Stimulated activated CD8-positive, alpha-beta memory T cell treated with anti-CD3 and anti-CD28 coated beads, Interleukin-7, amount 100 ng/mL, for 1 hour (primary cell): ENCODE measurements around the gene OR1F1.
A peak's percentile ranks its signal among the peaks of the same experiment; 100 is the strongest.
"Not testable (repeated sequence)": the region's sequence is repeated elsewhere in the genome, so short reads cannot be mapped to it uniquely, and the experiment has no call there.

ENCODE experiments used
- DNase-seq, 2 donors: peaks; one replicate each; pipeline ENCODE4 v3.0.0-alpha.2; 2020; ENCODE audit warnings: low read depth in 2 of 2

OR1F1 gene

DNA sequence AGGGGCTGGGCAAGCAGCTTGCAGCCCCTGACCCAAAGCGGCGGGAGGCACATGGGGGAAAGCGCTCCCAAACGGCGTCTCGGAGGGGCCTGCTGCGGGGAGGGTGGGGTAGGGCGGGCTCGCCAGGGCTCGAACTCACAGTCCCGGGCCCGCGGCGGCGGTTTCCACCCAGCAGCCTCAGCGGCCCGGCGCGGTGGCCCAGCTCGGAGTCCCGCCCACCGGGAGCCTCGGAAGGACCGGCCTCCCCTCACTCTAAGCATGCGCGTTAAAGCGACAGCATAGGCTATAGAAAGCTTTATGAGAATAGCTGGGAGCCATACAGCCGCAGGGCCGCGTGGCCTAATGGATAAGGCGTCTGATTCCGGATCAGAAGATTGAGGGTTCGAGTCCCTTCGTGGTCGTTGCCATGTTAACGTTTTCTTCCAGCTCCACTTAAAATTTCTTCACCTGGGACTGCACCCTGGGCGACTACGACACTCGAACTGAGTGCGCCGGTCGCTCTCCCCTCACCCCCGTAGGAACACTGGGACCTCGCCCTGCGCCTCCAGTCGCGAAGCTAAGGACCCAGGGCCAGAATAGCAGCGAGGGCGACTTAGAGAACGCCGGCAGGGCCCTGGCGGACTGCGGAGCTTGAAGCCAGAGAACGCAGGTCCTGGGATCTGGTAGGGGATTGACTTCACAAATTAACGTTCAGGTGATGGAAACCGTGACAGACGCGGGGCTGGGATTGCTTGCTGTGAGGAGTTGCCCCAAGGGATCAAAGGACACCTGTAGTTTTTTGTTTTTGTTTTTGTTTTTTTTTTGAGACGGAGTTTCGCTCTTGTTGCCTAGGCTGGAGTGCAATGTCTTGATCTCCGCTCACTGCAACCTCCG, 37.4 kb upstream of the OR1F1 start:
- peak; percentile 98 for DNase-seq

DNA sequence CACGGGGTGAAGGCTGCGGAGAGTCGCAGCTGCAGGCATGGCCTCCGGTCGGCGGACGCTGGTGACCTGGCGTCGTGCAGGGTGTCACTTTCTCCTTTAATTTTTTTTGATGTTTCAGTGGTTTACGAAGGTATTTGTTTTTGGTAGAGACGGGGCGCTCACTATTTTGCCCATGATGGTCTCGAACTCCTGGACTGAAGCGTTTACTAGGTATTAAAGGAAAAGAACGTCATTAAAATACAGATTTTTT, 36.1 kb upstream of the OR1F1 start:
- no peak for DNase-seq

DNA sequence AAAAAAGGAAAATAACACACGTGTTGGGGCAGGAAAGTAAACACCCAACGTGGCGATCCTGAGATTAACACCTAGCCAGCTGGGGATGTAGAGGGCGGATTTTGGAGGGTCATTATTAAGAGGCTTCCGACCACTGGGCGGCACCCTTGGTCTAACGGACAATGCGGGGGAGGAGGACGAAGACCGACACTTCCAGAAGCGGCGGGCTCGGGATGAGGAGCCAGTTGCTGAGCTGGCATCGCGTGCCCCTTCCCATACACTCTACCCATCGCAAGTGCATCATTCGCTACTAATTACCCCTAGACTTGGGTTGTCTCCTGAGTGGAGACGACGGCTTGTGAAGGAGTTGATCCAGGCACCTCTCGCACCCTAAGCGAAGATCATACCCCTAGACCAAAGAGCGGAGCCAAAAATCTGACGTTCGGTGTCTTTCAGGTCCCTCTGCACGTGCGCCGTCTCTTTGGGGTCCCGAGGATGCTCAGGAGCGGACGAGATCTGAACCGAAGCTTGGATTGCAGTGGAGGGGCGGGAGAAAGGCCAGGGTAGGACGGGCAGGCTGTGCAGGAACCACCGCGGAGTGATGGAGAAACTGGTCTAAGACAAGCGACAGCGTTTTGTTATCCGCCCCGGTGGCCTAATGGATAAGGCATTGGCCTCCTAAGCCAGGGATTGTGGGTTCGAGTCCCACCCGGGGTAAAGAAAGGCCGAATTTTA, 35.6 kb upstream of the OR1F1 start:
- peak; percentile 56 to 59 for DNase-seq

DNA sequence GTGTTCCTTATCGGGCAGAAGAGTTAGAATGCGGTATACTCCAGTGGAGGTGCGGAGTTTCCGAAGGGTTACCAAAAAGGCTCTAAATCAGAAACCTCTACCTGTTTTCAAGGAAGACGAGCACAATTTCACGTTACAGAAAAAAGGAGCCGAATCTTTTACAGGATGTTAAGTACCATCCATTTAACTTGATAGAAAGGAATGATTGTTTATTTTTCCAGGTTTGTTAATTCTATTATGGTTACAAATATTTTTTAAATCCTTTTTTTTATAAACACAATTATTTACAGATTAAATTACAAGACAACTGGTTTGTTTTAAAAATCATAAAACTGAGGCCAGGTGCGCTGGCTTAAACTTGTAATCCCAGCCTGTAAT, 35.0 kb upstream of the OR1F1 start:
- DNase-seq, result no peak

DNA sequence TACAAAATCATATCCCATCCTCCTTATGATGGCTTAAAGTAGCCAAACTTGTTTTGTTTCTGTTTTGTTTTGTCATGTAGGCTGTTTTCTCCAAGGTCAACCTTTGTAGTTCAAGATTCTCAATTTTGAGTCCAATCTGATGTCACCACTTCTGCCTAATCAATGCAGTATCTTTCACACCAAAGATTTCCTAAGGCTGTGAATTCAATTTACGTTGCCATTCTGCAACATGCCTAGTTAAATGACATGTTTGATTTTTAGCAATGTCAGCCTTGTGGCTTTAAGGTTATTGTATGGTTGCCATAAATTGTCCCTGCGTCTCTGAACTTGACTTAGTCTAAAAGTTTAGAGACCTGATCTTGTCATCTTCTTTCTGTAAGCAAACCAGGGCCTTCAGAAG, 32.8 kb upstream of the OR1F1 start:
- no peak for DNase-seq

DNA sequence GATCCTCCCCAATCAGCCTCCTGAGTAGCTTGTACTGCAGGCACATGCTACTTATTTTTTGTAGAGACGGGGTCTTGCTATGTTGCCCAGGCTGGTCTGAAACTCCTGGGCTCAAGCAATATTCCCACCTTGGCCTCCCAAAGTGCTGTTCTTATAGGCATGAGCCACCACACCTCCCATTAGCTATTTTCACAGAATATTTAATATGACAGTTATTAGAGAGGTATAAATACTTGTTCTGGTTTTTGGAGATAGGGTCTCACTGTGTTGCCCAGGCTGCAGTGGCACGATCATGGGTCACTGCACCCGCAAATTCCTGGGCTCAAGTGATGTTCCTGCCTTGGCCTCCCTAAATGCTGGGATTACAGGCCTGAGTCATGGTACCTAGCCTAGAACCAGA, 32.0 kb upstream of the OR1F1 start:
- no peak for DNase-seq

DNA sequence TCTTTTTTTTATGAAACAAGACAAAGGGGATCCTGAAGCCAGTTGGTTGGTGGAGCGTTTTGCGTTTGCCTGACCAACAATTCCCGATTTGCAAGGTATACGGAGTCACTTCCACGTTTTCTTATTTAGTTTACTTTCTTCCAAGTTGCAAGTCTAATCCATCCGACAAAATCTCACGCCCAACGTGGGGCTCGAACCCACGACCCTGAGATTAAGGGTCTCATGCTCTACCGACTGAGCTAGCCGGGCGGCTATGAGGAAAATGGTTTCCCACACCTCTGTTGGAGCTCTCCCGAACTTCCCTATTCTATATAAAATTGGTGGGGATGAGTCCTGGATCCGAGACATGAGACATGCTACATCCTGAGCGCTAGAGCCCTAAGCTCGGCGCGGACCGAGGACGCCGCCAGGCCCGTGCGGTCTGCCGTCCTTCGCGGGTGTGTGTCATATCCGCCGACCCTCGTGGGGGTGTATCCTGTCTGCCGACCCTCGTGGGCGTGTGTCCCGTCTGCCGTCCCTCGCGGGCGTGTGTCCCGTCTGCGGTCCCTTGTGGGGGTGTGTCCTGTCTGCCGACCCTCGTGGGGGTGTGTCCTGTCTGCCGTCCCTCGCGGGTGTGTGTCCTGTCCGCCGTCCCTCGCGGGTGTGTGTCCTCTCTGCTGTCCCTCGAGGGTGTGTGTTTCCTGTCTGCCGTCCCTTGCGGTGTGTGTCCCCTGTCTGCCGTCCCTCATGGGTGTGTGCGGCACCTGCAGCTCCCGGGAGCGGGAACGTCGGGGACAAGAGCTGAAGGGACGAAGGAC, 30.6 kb upstream of the OR1F1 start:
- peak in 1 of 2 donors; percentile 36 for DNase-seq

DNA sequence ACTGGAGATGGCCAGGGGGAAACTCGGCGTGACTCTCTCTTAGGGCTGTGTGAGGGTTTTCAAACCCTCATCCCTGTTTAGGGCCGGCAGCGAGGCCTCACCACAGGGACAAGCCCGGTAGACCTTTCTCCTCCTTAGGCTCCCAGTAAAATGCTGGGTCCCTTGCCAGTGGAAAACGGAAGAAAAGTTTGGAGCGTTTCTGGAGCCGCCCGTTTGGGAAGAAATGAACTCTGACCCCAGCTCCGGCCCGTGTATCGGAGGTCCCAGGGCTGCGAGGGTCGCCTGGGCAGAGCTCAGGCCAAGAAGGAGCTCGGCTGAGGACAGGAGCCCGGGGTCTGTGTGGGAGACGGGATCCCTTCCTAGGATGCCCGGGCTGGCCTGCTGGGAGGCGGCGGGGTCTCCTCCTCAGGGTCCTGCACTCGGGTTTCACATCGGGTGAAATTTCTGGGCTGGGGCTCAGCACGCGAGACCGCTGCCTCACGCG, 29.9 kb upstream of the OR1F1 start:
- DNase-seq, result no peak

DNA sequence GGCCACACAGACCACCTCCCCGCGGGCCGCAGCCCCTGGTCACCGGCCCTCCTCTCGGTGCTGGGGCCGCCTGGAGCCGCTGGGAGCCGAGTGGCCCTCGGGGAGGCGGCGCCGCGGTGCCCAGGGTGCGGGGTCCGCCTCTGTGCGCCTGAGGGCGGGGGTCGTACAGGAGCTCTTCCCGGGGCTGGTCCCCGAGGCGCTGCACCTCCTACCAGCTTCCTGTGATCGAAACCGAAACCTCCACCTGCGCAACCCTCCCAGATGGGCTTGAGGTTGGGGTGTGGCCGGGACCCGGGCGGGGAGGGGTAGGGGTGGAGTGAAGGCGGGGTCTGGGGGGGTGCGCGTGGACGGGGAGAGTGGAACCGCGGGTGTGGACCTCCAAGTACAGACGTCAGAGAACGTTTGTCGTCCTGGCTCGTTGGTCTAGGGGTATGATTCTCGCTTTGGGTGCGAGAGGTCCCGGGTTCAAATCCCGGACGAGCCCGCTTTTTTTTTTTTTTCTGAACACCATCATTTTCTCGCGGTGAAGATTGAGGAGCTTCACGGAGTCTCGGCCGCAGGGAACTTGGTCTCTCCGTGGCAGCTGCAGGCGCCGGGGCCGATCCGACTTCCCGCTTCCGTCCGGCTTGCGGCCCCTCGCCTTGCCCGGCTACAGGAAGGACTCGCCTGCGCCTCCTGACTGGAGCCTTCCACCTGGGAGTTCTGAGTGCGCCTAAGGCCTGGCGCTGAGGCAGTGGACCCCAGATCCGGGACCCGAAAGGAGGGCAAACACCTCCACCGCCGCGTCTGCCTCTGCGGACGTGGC, 29.3 kb upstream of the OR1F1 start:
- DNase-seq, result peak; percentile 88 to 90

DNA sequence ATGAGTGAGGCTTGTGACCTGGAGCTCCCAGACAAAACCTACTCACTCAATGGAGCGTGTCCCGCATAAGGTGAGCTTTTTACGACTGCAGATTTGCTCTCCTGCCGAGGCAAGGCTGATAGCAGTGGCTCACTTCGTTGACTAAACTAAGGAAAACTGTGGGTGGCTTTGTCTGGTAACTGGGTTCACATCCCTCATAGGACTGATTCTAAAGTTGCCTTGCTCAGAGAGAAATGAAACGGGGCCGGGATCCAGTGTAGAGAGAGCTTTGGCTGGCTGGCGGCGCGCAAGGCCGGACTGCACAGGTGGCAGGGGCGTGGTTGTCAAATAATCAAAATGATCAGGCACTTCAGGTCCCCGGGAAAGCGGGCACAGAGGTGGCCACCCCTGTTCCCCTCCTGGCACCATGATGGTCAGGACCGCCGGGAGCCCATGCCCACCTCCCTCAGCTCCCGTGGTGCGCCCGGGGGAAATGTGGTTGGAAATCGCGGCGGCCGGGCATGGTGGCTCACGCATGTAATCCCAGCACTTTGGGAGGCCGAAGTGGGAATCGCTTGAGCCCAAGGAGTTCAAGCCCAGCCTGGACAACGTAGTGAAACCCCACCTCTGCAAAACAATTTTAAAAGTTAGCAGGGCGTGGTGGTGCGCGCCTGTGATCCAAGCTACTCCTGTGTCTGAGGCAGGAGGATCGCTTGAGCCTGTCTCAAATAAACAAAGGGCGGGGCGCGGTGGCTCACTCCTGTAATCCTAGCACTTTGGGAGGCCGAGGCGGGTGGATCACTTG, 26.6 kb upstream of the OR1F1 start:
- DNase-seq, result no peak

DNA sequence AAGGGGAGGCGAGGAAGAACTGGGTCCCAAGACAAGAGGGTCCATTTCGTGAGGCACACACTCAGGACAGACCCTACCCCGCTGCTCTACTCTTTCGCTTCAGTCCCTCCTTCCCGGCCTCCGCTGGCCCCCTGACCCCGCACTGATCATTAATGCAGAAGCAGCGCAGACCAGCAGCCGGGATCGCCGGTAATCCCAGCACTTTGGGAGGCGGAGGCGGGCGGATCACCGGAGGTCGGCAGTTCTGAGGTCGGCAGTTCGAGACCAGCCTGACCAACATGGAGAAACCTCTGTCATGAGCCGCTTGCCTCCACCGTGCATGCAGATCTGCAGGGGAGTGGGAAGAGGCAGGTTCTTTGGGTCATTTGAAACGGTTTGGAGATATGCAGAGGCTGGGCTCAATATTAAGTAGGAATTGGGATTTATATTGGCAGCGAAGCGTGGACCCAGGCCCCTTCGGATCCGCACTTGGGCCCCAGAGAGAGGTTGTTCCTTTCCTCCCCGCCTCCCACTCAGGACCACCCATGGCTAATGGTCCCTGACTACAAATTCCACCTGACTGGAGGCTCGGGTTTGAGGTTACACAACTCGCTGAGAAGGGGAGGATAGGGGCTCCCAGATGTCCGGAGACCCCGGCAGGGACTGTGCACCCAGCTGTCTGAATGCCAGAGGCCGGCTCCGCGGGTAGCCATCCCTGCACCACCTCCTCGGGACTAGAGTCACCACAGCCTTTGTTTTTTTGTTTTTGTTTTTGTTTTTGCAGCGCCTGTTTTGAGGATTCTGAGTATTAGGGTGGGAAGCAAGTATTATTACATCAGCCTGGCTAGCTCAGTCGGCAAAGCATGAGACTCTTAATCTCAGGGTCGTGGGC, 23.6 kb upstream of the OR1F1 start:
- DNase-seq, result no peak

DNA sequence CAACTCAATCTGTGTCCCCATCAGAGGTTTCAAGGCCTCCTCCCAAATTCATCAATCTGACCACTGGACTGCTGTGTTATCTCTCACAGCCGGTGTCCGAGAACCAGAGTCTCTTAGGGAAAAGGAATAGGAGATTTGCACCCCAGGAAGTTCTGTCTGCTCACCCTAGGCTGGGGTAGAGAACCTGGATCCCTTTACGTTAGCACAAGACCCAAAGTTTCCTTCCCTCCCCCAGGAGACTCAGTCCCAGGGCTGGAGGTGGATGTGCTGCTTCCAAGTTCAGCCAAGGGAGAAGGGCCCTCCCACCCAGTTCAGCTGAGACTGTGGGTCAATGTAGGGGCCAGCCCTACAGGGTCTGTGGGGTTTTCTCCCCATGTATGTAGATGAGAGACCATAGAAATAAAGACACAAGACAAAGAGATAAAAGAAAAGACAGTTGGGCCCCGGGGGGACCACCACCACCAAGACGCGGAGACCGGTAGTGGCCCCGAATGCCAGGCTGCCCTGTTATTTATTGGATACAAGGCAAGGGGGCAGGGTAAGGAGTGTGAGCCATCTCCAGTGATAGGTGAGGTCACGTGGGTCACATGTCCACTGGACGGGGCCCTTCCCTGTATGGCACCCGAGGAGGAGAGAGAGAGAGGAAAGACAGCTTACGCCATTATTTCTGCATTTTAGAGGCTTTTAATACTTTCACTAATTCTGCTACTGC, 22.7 kb upstream of the OR1F1 start:
- no peak for DNase-seq

DNA sequence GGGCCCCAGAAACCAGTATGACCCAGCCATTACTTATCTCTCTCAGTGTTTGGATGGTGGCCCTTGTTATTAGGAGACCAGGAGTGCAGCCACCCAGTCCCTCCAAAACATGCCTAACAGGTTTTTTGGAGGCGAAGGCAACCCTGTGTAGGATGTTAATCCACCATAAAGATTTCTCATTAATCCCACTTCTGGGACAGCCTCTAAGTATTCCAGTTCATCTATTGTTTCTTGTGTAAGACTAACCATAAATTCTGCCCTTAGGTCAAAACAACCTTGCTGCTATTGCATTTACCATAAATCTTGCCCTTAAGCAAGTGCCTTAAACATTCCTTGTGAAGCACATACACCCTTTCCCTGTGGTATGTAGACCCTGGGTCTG, 21.5 kb upstream of the OR1F1 start:
- no peak for DNase-seq

DNA sequence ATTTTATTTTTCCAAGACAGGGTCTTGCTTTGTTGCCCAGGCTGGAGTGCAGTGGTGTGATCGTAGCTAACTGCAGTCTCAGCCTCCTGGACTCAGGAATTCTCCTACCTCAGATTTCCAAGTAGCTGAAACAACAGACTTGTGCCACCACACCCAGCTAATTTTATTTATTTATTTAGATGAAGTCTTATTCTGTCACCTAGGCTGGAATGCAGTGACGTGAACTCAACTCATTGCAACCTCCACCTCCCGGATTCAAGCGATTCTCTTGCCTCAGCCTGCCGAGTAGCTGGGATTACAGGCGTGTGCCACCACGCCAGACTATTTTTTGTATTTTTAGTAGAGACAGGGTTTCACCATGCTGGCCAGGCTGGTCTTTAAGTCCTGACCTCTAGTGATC, 19.3 kb upstream of the OR1F1 start:
- DNase-seq, result not testable (repeated sequence)

DNA sequence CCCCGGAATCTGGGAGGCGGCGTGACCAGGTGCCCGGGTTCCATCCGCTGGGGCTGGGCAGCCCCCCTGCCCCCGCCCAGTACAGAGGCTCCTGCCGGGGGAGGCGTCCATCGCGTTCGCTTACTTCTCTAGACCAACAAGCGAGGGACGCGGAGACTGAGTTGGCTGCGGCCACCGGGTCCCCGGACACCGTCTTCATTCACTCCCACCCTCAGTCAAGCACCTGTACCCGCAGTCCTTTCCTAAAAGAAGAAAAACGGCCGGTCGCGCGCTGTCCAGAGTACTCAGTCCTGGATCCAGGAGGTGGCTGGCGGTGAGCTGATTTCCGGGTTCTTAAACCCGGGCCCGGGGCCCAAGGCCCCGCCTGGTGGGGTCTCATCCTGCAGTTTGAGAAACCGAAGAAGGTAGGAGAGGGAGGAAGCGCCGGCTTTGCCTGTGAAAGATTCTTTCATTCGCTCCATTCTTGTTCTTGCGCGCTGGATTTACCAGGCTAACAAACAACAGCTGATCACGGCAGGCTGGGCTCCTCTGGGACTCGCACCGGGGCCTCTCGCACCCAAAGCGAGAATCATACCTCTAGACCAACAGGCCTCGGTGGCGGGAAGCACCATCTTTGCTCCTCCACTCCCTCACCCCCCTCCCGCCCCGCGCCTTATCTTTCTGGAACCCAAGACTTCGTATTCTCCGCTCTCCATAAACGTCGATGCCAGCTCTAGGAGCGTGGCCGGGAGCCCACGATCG, 17.4 kb upstream of the OR1F1 start:
- no peak for DNase-seq

DNA sequence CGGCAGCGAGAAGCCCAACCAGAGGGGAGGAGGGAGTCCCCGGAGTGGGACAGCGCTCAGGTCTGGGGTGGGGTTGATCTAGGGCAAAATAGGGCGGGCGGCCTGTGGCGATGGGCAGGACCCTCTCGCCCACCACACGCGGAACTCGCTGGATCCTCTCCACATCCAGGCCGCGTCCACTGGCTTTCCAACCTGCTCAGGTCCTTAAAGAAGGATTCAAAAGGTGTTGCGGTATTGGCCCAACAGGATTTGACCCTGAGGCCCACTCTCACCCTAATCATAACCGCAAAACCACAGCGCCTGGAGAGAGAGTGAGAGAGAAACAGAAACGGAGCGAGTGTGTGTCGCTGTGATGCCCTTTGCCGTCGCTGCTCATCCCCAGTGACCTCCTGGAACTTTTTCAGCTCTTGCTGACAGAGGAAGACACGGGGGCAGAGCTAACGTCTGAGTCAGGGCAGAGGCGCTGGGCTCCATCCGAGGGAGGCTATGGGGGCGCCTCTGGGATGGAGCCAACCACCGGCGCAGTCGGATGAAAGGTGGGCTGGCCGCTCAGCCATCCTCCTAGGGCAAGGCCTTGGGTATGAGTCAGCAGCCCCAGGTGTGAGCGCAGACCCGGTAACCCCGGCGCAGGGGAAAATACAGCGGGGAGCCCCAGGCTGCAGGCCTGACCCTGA, 16.7 kb upstream of the OR1F1 start:
- DNase-seq, result no peak

DNA sequence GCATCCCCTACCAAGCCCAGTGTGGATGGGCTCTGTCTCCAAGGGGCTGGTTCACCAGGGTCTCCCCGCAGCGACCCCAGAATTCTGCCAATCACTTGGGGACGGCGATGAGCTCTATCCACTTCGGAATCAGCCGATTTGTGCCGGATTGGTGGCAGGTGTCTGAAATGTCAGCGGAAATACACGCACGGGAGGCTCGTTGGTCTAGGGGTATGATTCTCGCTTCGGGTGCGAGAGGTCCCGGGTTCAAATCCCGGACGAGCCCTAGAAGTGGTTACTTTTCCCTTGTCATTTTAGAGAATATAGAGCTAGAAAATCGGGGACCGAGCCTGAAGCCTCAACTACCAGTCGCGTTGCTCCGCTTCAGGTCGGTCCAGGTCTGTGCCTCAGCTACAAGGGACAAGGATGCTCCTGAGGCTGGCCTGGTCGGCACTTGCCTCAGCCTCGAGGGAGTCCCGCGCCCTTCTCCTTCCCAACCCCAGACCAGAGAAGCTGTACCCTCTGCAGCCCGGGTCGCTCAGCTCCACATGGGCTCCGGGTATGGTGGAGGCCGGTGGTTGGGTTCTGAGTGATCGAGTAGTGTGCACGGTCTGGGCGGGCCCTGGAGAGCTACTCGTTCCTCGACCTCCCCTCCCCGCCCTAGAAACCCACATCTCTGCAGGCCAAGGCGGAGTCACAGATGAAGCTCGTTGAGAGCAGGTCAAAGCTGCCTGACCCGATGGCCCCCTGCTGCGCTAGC, 16.0 kb upstream of the OR1F1 start:
- no peak for DNase-seq
